ENCODE data around the gene FOXA3. TPM values are rescaled to one million over a fixed set of nuclear protein-coding genes. Genes with fewer than 3 reads are reported as not detected.

Gene FOXA3
- polyA plus RNA-seq, 1 donor (not counting 4 experiments of a cell fraction or from before 2014, with no cell fraction given): not detected

DNA sequence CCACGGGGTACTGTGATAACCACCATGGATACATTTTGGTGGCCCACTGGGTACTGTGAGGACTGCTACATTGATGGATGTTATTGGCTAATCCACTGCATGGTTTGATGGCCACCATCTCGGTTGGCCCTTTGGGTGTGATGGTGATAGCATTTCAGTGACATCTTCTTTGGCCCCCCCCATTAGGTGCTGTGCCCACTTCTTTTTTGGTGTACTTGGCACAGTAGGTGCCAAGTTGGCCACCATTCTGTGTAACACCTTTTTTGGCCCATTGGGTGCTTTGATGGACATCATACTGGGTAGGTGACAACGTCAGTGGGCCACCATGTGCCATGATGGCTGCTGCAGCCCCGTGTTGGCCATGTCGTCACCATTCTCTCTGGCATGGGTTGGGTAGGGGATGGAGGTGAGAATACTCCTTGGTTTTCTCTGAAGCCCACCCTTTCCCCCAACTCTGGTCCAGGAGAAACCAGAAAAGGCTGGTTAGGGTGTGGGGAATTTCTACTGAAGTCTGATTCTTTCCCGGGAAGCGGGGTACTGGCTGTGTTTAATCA lies 9.2 kb downstream of the FOXA3 start:
- no peak overlapping the region for H3K9ac ChIP-seq (ENCODE audit: control insufficient read depth, extremely low read depth, insufficient read depth, low read length)
- no peaks in the 10 kb centered on the region for H3K79me2 ChIP-seq (ENCODE audit: control insufficient read depth, insufficient read depth, low read length)
- no peaks in the 10 kb centered on the region for H3K4me1 ChIP-seq (ENCODE audit: control insufficient read depth, extremely low read depth, insufficient read depth, low read length)
- H3K9me1 ChIP-seq (ENCODE audit: control insufficient read depth, extremely low read depth, insufficient read depth, low read length): no peaks in the 10 kb centered on the region
- H3K36me3 ChIP-seq (ENCODE audit: control insufficient read depth in 2 of 2, extremely low read depth in 1 of 2, insufficient read depth in 2 of 2, low read length in 2 of 2): no peaks in the 10 kb centered on the region
- no peaks in the 10 kb centered on the region for H3K9me3 ChIP-seq (ENCODE audit: control insufficient read depth, low read depth, low read length)
- H3K4me2 ChIP-seq (ENCODE audit: control insufficient read depth, extremely low read depth, insufficient read depth, low read depth, low read length): no peak overlapping the region
- H3K27ac ChIP-seq (ENCODE audit: control insufficient read depth, insufficient read depth, low read length): no peak overlapping the region
- no peak overlapping the region for H3K4me3 ChIP-seq (ENCODE audit: control insufficient read depth in 2 of 3, extremely low read depth in 1 of 3, insufficient read depth in 2 of 3, low read depth in 1 of 3, low read length in 3 of 3)
- TF ChIP-seq, protein P1, sequence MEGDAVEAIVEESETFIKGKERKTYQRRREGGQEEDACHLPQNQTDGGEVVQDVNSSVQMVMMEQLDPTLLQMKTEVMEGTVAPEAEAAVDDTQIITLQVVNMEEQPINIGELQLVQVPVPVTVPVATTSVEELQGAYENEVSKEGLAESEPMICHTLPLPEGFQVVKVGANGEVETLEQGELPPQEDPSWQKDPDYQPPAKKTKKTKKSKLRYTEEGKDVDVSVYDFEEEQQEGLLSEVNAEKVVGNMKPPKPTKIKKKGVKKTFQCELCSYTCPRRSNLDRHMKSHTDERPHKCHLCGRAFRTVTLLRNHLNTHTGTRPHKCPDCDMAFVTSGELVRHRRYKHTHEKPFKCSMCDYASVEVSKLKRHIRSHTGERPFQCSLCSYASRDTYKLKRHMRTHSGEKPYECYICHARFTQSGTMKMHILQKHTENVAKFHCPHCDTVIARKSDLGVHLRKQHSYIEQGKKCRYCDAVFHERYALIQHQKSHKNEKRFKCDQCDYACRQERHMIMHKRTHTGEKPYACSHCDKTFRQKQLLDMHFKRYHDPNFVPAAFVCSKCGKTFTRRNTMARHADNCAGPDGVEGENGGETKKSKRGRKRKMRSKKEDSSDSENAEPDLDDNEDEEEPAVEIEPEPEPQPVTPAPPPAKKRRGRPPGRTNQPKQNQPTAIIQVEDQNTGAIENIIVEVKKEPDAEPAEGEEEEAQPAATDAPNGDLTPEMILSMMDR (optimal IDR thresholded peaks at IDR 0.05 in 1 of 3, IDR thresholded peaks at IDR 0.05 in 1 of 3, conservative IDR thresholded peaks at IDR 0.05 in 1 of 3; ENCODE audit: extremely low read depth in 1 of 3, insufficient read depth in 2 of 3, low read length in 3 of 3): no peak
- TF ChIP-seq EZH2 (IDR thresholded peaks at IDR 0.05; ENCODE audit: low read length): no peak
- peaks cover 16% of the 10 kb centered on the region for H3K27me3 ChIP-seq (ENCODE audit: control insufficient read depth, extremely low read depth, insufficient read depth, low read length)
- H4K20me1 ChIP-seq (ENCODE audit: control insufficient read depth, extremely low read depth, insufficient read depth, low read length): no peaks in the 10 kb centered on the region
- no peak for FAIRE-seq
- dilution Hi-C loops (cut with MboI; ENCODE audit: extremely low pct_ligation_motif_present, low sequenced_read_pairs): no loop called here
- H2AFZ ChIP-seq (ENCODE audit: control insufficient read depth, low read length): no peak overlapping the region
- DNase-seq (ENCODE audit: low read depth, low spot score): no peak

DNA sequence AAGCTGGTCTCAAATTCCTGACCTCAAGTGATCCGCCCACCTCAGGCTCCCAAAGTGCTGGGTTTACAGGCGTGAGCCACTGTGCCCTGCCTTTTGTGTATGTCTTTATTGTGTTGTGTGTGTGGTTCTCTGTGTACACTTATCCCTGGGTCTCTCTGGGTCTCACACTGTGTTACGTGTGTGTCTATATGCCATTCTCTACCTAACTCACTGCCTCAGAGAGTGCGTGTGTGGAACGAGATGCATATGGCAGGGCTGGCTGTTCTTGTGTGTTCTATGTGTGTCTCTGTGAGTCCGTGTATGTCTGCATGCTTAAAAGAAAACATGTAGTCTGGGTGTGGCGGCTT lies 10.5 kb downstream of the FOXA3 start:
- Histone ChIP-seq H3K79me2 (ENCODE audit: control insufficient read depth, insufficient read depth, low read length) (no peaks in the 10 kb centered on the region), H2AFZ (ENCODE audit: control insufficient read depth, low read length) (no peak overlapping the region), H3K4me1 (ENCODE audit: control insufficient read depth, extremely low read depth, insufficient read depth, low read length) (no peaks in the 10 kb centered on the region), H3K27ac (ENCODE audit: control insufficient read depth, insufficient read depth, low read length) (no peak overlapping the region), H4K20me1 (ENCODE audit: control insufficient read depth, extremely low read depth, insufficient read depth, low read length) (no peaks in the 10 kb centered on the region), H3K9ac (ENCODE audit: control insufficient read depth, extremely low read depth, insufficient read depth, low read length) (no peak overlapping the region), H3K9me1 (ENCODE audit: control insufficient read depth, extremely low read depth, insufficient read depth, low read length) (no peaks in the 10 kb centered on the region), H3K9me3 (ENCODE audit: control insufficient read depth, low read depth, low read length) (no peaks in the 10 kb centered on the region), H3K36me3 (ENCODE audit: control insufficient read depth in 2 of 2, extremely low read depth in 1 of 2, insufficient read depth in 2 of 2, low read length in 2 of 2) (no peaks in the 10 kb centered on the region), H3K27me3 (ENCODE audit: control insufficient read depth, extremely low read depth, insufficient read depth, low read length) (peaks cover 16% of the 10 kb centered on the region), H3K4me2 (ENCODE audit: control insufficient read depth, extremely low read depth, insufficient read depth, low read depth, low read length) (no peak overlapping the region), H3K4me3 (ENCODE audit: control insufficient read depth in 2 of 3, extremely low read depth in 1 of 3, insufficient read depth in 2 of 3, low read depth in 1 of 3, low read length in 3 of 3) (no peak overlapping the region)
- DNase-seq (ENCODE audit: low read depth, low spot score) (no peak), FAIRE-seq (no peak)
- TF ChIP-seq EZH2 (IDR thresholded peaks at IDR 0.05; ENCODE audit: low read length): no peak
- TF ChIP-seq, protein P1 (optimal IDR thresholded peaks at IDR 0.05 in 1 of 3, IDR thresholded peaks at IDR 0.05 in 1 of 3, conservative IDR thresholded peaks at IDR 0.05 in 1 of 3; ENCODE audit: extremely low read depth in 1 of 3, insufficient read depth in 2 of 3, low read length in 3 of 3): no peak
- dilution Hi-C loops (cut with MboI; ENCODE audit: extremely low pct_ligation_motif_present, low sequenced_read_pairs): no loop called here

Data from keratinocyte (primary cell).